Liver (tissue), 3 donors: ENCODE results near the gene FOXN3.

ENCODE experiments used
- ATF3 ChIP-seq: IDR thresholded peaks from 2 replicates; pipeline ENCODE4 v1.6.1; 2016; ENCODE audit warnings: antibody characterized with exemption
- FOXA2 ChIP-seq: IDR thresholded peaks from 2 replicates; pipeline ENCODE4 v1.6.1; 2016; ENCODE audit warnings: antibody characterized with exemption
- RAD21 ChIP-seq, 2 donors: IDR thresholded peaks; 2 replicates each; pipeline ENCODE4 v1.6.1; 2016; ENCODE audit warnings: antibody characterized with exemption in 2 of 2, mild to moderate bottlenecking in 2 of 2
- REST ChIP-seq: IDR thresholded peaks from 2 replicates; pipeline ENCODE4 v1.6.1; 2016; ENCODE audit warnings: antibody characterized with exemption, mild to moderate bottlenecking
- TAF1 ChIP-seq: conservative IDR thresholded peaks from 2 replicates; pipeline ENCODE4 v1.6.1; 2016; ENCODE audit warnings: antibody characterized with exemption, mild to moderate bottlenecking
- YY1 ChIP-seq: IDR thresholded peaks from 2 replicates; pipeline ENCODE4 v1.6.1; 2016; ENCODE audit warnings: antibody characterized with exemption, mild to moderate bottlenecking
- TF ChIP-seq, protein P1 (sequence below): fragments of 150-350 bp; IDR thresholded peaks from 2 replicates; pipeline ENCODE4 v1.5.1; 2017; ENCODE audit warnings: improper control_type of control experiment, low read depth, low read length; ENCODE audit not compliant: missing input control
- TF ChIP-seq, protein P2 (sequence below): IDR thresholded peaks from 2 replicates; pipeline ENCODE4 v1.6.1; 2016; ENCODE audit warnings: antibody characterized with exemption
- donor health status: healthy.
- donor health status: healthy.

- TF ChIP-seq, protein P1, sequence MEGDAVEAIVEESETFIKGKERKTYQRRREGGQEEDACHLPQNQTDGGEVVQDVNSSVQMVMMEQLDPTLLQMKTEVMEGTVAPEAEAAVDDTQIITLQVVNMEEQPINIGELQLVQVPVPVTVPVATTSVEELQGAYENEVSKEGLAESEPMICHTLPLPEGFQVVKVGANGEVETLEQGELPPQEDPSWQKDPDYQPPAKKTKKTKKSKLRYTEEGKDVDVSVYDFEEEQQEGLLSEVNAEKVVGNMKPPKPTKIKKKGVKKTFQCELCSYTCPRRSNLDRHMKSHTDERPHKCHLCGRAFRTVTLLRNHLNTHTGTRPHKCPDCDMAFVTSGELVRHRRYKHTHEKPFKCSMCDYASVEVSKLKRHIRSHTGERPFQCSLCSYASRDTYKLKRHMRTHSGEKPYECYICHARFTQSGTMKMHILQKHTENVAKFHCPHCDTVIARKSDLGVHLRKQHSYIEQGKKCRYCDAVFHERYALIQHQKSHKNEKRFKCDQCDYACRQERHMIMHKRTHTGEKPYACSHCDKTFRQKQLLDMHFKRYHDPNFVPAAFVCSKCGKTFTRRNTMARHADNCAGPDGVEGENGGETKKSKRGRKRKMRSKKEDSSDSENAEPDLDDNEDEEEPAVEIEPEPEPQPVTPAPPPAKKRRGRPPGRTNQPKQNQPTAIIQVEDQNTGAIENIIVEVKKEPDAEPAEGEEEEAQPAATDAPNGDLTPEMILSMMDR = no peak
- no peak for TF ChIP-seq FOXA2
- TF ChIP-seq, protein P2, sequence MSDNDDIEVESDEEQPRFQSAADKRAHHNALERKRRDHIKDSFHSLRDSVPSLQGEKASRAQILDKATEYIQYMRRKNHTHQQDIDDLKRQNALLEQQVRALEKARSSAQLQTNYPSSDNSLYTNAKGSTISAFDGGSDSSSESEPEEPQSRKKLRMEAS = no peak
- no peak for TF ChIP-seq TAF1
- no peak for TF ChIP-seq ATF3
- no peak for TF ChIP-seq YY1
- TF ChIP-seq RAD21 (IDR thresholded peaks at IDR 0.05) = no peak
- no peak for TF ChIP-seq REST
These were observed 107.3 kb downstream of the FOXN3 start for GRCh38 chr14:89309670-89310177.
